Activated naive CD8-positive, alpha-beta T cell (primary cell): ENCODE data around the gene MAPKAPK3.
A peak's percentile ranks its signal among the peaks of the same experiment; 100 is the strongest.

ENCODE experiments used
- H3K27ac Mint-ChIP-seq: one replicate; pipeline ENCODE4 v1.8.0; 2021; ENCODE audit warnings: mixed read lengths
- H3K27me3 Mint-ChIP-seq: one replicate; pipeline ENCODE4 v1.8.0; 2021; ENCODE audit warnings: mixed read lengths
- H3K36me3 Mint-ChIP-seq: one replicate; pipeline ENCODE4 v1.8.0; 2021; ENCODE audit warnings: mixed read lengths
- H3K4me1 Mint-ChIP-seq: one replicate; pipeline ENCODE4 v1.8.0; 2021; ENCODE audit warnings: low read depth, mixed read lengths
- H3K4me3 Mint-ChIP-seq: one replicate; pipeline ENCODE4 v1.8.0; 2021; ENCODE audit warnings: mild to moderate bottlenecking, mixed read lengths
- H3K9me3 Mint-ChIP-seq: one replicate; pipeline ENCODE4 v1.8.0; 2021; ENCODE audit warnings: low read depth, mixed read lengths

The MAPKAPK3 gene

DNA sequence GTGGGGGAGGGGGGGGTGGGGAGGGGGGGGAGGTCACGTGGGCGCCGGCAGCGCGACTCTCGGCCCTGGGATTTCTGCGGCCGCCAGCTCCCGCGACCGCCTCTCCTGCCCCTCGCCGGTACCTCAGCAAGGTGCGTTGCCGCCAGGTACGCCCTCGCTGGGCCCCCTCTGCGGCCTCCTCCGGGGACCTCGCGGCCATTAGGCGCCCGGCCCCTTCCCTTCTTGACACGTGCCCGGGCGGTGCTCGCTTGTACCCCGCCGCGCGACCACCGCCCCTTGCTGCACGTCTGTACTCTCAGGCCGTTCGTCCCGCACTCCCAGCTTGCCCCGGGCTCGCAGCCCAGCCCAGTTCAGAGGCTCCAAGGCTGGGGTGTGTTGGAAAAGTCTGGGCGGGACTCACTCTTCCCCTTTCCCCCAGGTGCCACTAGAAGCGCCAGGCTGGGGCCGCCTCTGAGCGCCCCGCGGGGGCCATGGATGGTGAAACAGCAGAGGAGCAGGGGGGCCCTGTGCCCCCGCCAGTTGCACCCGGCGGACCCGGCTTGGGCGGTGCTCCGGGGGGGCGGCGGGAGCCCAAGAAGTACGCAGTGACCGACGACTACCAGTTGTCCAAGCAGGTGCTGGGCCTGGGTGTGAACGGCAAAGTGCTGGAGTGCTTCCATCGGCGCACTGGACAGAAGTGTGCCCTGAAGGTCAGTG, at the start of gene MAPKAPK3:
MAPKAPK3 (plus strand) TSS at position 56 of the 696 bp plus-strand sequence; CDS start at position 471, 415 bp downstream.
- no peaks in the 10 kb centered on the region for H3K27me3 Mint-ChIP-seq
- H3K36me3 Mint-ChIP-seq: peaks cover 5% of the 10 kb centered on the region
- H3K9me3 Mint-ChIP-seq: no peaks in the 10 kb centered on the region
- peak within 1 kb of the TSS; percentile 95 for H3K4me3 Mint-ChIP-seq
- peaks cover 66% of the 10 kb centered on the region for H3K4me1 Mint-ChIP-seq
- peak within 1 kb of the TSS; percentile 94 for H3K27ac Mint-ChIP-seq

DNA sequence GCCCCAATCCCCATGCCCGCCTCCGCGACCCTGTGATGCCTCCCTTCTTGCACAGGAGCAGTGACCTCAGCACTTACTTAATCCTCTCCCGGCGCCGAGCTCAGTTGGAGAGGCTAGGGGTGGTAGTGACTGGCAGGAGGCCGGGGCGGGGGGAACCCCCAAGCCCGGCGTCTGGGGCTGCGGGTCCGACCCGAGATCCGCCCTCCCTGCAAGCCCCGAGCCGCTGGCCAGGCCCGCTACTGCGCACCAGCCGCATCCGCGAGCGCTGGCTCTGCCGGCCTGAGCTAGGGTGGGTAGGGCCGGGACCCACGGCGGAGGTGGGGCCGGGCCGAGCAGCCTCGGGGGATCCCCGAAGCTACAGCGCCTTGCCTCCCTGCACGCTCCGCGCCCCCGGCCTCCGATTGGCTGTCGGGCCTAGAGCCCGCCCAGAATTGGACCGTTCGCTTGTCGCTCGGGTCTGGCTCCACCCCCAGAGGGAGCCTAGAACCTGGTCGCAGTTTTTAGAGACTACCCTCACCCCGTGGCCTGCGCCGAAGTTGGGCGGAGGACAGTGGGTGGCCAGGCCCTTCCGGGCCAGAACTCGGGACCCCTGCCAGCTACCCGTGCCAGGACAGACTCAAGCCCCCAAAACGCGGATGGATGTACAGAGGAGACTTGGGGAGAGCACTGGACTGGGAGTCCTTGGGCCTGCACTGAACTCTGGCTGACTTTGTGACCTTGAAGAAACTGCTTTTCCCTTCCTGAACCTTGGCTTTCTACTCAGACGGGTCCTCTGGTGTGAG, 49.4 kb upstream of the MAPKAPK3 start, which contains the start of gene C3orf18:
C3orf18 (minus strand) TSS at position 362 of the 782 bp plus-strand sequence. CDS start 2,048 bp downstream, outside the sequence.
- H3K9me3 Mint-ChIP-seq: no peaks in the 10 kb centered on the region
- peak within 1 kb of the TSS; percentile 96 for H3K4me3 Mint-ChIP-seq
- no peaks in the 10 kb centered on the region for H3K27me3 Mint-ChIP-seq
- peak within 1 kb of the TSS; percentile 97 for H3K27ac Mint-ChIP-seq
- peaks cover 3% of the 10 kb centered on the region for H3K36me3 Mint-ChIP-seq
- H3K4me1 Mint-ChIP-seq: peaks cover 48% of the 10 kb centered on the region

DNA sequence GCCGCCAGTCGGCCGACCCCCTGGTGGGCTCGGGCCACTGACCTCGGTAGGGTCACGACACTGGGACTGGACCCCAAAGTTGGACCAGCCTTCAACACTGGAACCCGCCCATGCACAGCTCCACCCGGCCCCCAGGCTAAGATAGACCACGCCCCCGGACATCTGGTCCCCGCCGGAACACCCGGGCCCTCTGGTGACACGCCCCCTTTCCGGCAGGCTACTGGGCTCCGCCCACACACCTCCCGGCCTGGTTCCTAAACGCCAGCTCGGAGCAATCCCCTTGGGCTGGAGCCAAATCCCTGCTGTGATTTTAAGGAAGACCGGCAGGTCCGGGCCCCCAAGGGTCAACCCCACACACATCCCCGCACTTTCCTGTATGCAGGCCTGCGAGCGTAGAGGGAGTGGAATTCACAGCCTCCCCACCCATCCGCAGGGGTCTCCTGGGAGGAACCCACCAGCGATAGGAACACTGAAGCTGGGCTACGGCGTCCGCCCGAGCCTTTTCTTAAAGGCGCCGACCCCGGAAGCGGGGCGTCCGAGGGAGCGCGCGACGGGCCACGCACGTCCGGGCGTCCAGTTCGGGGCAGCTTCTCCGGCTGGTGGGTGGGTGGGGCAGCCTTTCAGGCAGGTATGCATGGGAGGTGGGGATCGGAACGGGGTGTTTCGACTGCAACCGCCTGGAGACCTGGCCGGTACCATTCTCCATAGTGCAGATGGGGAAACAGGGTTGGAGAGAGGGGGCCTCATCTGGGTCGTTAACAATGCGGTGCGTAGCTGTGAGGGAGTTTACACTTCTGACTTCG, 47.8 kb upstream of the MAPKAPK3 start, which contains the start of gene HEMK1:
HEMK1 (plus strand) TSS at position 576 of the 803 bp plus-strand sequence. CDS start 1,583 bp downstream, outside the sequence.
- peaks cover 62% of the 10 kb centered on the region for H3K4me1 Mint-ChIP-seq
- H3K4me3 Mint-ChIP-seq: peak within 1 kb of the TSS; percentile 96

DNA sequence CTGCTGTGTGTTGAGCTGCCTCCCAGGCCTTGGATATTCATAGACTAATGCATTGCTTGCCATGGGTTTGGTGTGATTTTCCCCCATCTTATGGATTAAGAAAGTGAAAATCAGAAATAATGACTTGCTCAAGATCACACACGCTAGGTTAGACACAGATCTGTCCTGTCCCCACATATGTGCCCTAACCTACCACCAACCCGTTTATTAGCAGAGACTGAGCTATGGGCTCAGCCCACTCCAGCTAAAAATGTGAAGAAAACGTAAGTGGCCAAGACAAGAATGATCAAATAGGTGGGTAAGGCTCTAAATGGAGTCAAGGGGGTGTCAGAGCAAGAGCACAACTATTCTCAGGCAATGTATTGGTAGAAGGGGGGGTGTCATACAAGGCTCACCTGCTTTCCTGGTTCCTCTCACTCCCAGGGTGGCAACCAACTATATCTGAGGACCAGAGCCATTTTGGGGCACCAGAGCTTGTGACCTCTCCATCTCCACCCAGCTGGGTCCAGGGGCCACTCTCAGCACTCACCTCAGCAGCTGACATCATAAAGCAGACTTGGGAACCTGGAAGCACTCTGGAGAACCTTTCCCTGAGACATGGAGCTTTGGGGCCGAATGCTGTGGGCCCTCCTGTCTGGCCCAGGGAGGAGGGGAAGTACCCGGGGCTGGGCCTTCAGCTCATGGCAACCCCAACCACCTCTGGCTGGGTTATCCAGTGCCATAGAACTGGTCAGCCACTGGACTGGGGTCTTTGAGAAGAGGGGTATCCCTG, 46.3 kb upstream of the MAPKAPK3 start:
- peak overlapping the region; percentile 97 for H3K27ac Mint-ChIP-seq
- peaks cover 5% of the 10 kb centered on the region for H3K36me3 Mint-ChIP-seq
- no peaks in the 10 kb centered on the region for H3K9me3 Mint-ChIP-seq

More for the DNA sequence above, 47.8 kb upstream of the MAPKAPK3 start, which contains the start of gene HEMK1:
- Mint-ChIP-seq H3K27me3 (no peaks in the 10 kb centered on the region), H3K27ac (peak within 1 kb of the TSS; percentile 97), H3K9me3 (no peaks in the 10 kb centered on the region), H3K36me3 (peaks cover 3% of the 10 kb centered on the region)

DNA sequence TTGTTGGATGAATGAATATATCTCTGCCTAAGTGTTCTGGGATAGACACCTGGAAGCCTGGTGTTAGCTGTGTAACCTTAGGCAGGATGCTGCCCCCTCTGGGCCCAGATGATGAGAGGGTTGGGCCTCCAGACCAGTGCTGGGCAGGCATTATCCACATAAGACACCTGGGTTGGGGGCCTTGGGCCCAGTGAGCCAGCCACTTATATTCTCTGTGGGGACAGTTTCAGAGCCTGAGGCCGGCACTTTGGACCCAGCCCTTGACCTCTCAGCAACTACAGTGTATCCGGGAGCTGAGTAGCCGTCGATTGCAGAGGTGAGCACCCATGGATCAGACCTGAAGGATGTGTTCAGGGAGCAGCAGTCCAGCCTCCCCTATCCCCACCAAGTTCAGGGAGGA, 45.5 kb upstream of the MAPKAPK3 start:
- Mint-ChIP-seq H3K4me3 (peak overlapping the region; percentile 96), H3K36me3 (peaks cover 5% of the 10 kb centered on the region), H3K4me1 (peaks cover 74% of the 10 kb centered on the region), H3K27ac (peak overlapping the region; percentile 97), H3K9me3 (no peaks in the 10 kb centered on the region), H3K27me3 (no peaks in the 10 kb centered on the region)

More for the DNA sequence above, 46.3 kb upstream of the MAPKAPK3 start:
- Mint-ChIP-seq H3K4me1 (peaks cover 72% of the 10 kb centered on the region), H3K4me3 (peak overlapping the region; percentile 96), H3K27me3 (no peaks in the 10 kb centered on the region)

DNA sequence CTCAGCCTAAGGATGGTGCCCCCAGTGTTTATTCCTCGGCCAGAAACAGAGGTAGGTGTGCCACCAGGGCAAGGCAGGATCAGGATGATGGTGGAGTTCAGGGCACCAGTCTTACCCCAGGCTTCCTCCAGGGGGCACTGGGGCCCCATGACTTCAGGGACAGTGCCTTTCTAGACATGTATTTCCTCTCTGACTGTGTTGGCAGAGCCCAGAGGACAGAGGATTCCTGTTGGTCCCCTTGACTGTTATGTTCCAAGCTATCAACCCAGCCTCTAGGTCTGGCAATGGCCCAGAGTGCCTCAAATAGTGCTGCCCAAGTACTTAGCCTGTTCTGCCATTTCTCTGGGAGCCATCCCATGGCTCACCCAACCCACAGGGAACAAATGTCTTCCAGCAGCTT, 44.8 kb upstream of the MAPKAPK3 start:
- Mint-ChIP-seq H3K9me3 (no peaks in the 10 kb centered on the region), H3K27ac (peak overlapping the region; percentile 97), H3K4me1 (peaks cover 74% of the 10 kb centered on the region), H3K36me3 (peaks cover 5% of the 10 kb centered on the region), H3K27me3 (no peaks in the 10 kb centered on the region), H3K4me3 (peak overlapping the region; percentile 84)

DNA sequence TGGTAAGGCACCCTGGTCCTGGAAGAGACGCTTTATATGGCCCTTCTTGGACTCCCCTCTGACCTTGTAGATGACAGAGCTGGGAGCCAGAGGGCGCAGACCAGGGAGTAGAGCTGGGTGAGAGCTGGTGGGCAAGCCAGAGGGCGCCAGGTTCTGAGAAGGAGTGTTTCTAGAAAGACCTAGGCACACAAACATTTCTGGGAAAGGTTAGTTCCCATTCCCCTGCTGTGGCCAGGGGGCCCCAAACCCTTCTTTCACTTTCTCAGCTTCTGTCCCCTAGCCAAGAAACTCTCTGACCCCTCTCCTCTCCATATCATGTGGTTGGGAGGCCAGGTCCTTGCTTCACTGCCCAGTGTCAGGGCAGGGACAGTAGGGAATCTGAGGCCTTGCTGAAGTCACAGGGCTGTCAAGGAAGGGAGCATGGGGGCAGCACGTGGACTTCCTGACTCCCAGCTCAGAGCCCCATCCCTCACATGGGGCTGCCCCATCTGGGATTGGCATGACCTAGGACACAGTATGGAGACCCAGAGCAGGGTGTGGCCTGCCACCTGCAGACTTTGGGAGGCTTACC, 44.1 kb upstream of the MAPKAPK3 start:
- H3K4me1 Mint-ChIP-seq: peaks cover 76% of the 10 kb centered on the region
- peaks cover 7% of the 10 kb centered on the region for H3K36me3 Mint-ChIP-seq
- H3K9me3 Mint-ChIP-seq: no peaks in the 10 kb centered on the region
- H3K4me3 Mint-ChIP-seq: peak overlapping the region; percentile 84
- peak overlapping the region; percentile 97 for H3K27ac Mint-ChIP-seq
- no peaks in the 10 kb centered on the region for H3K27me3 Mint-ChIP-seq

DNA sequence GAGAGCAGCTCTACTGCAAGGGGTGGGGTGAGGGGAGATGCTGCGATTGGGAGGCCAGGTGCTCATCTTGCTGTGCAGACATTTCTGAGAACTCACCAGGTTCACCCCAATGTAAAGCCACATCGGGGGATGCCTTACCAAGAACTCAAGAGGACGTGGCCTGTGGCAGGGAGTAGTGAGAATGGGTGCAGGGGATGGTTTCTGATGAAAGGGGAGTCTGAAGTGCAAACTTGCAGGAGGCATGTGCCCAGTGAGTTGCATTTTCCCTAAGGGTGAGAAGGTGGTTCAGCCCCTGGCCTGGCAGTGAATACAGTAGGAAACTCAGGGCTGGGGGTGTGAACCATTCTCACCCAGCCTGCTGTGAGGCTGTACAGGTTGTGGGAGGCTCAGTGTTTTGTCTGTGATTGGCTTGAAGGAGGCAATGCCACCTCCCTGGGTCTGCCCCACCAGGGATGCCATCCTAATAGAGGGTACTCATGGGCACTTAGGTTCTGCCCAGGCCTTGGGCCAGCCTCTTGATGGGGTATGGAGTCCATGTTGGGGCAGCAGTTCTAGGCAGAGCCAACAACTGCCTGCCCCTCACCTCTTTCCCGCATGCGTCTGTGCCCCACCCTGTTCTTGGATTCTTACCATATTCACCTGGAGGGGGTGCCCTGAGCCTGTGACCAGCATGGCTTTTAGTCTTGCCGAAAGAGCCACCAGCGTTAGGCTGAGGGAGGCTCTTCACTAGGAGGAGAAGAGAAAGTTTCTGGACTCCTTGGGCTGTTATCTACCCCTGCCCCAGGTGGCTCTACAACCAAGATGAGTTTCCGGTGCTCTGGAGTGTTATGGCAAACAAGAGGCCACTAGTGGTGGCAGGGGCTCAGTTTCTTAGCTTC, 43.1 kb upstream of the MAPKAPK3 start:
- no peaks in the 10 kb centered on the region for H3K9me3 Mint-ChIP-seq
- H3K4me1 Mint-ChIP-seq: peaks cover 73% of the 10 kb centered on the region
- H3K27ac Mint-ChIP-seq: peak overlapping the region; percentile 97
- H3K27me3 Mint-ChIP-seq: no peaks in the 10 kb centered on the region
- peak overlapping the region; percentile 84 for H3K4me3 Mint-ChIP-seq
- peaks cover 7% of the 10 kb centered on the region for H3K36me3 Mint-ChIP-seq

DNA sequence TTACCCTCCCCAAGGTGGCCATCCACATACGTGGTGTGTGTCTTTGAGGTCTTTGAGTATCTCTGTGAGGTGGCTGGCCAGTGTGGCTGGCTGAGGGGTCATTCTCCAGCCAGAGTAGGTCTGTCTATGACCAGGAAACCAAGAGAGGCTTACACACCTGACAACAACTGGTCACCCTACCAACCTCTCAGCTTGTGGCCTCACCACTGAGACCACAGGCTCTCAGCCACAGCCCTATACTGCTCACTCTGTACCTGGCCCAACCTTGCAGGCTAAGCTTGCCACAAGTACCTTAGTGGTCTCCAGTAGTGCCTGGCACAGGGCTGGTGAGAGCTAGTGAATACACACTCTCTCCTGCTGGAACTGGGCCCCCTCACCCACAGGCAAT, 42.5 kb upstream of the MAPKAPK3 start:
- H3K4me3 Mint-ChIP-seq: peak overlapping the region; percentile 84
- no peaks in the 10 kb centered on the region for H3K9me3 Mint-ChIP-seq
- peaks cover 76% of the 10 kb centered on the region for H3K4me1 Mint-ChIP-seq
- peaks cover 9% of the 10 kb centered on the region for H3K36me3 Mint-ChIP-seq
- no peaks in the 10 kb centered on the region for H3K27me3 Mint-ChIP-seq
- H3K27ac Mint-ChIP-seq: peak overlapping the region; percentile 97

DNA sequence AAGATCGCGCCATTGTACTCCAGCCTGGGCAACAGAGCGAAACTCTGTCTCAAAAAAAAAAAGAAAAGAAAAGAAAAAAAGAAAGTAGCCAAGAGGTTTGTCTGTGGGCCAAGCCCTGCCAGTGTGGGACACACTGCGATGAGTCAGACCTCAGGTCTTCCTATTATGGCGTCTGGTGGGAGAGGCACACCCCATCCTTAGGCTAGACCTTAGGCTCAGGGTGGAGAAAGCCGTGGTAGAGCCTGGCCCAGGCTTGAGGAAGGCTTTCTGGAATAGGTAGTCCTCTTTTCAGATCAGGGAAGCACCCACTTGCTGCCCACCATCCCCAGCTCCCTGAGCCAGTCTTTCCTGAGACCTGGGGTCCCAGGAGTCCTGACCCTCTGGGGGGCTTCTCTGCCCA, 41.6 kb upstream of the MAPKAPK3 start:
- Mint-ChIP-seq H3K4me3 (peak overlapping the region; percentile 13), H3K27me3 (no peaks in the 10 kb centered on the region), H3K4me1 (peaks cover 74% of the 10 kb centered on the region), H3K9me3 (no peaks in the 10 kb centered on the region), H3K36me3 (peaks cover 9% of the 10 kb centered on the region), H3K27ac (peak overlapping the region; percentile 97)

DNA sequence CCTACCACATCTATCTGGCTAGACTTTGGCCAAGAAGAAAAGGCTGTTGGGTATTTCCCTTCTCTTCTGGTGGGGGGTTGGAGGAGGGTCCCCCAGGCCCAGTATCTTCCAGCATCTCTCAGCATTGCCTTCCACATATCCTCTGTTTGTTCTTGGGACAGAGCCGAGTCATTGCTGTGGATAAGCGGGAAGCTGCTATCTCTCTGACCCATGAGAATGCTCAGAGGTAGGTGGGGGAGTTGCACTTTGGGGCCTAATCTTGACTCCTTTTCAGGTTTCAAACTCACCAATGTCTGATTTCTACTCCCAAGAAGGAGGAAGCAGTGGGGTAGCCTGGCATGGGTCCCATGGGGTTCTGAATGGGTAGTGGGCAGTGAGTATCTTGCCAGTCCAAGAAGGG, 39.6 kb upstream of the MAPKAPK3 start:
- Mint-ChIP-seq H3K36me3 (peaks cover 9% of the 10 kb centered on the region), H3K9me3 (no peaks in the 10 kb centered on the region), H3K27me3 (no peaks in the 10 kb centered on the region), H3K4me3 (no peak overlapping the region), H3K4me1 (peaks cover 73% of the 10 kb centered on the region), H3K27ac (peak overlapping the region; percentile 97)

DNA sequence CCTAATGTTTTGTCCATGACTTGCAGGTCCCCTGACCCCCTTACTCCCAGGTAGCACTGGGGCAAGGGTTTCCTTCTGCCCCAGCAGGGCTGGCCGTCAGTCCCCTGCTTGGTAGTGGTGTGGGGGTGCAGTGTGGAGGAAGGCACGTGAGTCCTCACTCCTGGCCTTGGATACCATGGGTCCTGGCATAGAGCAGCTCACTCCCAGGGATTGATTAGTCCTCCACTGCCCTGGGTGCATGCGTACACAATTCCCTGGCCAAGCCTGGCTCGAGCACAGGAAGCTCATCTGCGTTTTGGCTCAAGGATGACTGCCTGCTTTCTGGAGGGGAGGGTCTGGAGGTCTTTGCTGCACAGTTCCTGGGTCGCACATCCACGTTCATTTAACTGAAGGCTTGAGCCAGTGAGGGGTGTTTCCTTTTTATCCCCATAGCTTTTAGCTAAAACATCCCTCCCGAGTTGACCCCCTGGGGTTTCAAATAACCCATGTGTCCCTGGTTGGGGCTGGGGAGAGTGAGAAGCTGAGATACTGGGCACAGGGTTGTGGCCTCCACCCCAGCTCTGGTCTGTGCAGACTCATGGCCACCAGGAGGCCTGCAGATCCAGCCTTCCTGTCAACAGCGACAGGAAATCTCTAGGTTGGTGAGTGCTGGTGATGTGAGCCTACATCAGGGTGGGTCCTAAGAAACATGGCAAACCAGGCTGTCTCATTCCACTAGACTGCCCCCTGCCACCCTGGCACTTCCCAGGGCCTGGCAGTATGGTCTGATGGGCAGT, 36.1 kb upstream of the MAPKAPK3 start:
- Mint-ChIP-seq H3K4me1 (peaks cover 65% of the 10 kb centered on the region), H3K4me3 (no peak overlapping the region), H3K27ac (peak overlapping the region; percentile 81), H3K36me3 (peaks cover 17% of the 10 kb centered on the region), H3K9me3 (no peaks in the 10 kb centered on the region), H3K27me3 (no peaks in the 10 kb centered on the region)
